HG03097 (cell line): ENCODE data around the gene TUFM.
A peak's percentile ranks its signal among the peaks of the same experiment; 100 is the strongest.
"Not testable (repeated sequence)": the region's sequence is repeated elsewhere in the genome, so short reads cannot be mapped to it uniquely, and the experiment has no call there.

Experiments
- ATAC-seq: cut with Tn5 transposase; IDR thresholded peaks from one replicate; pipeline ENCODE4 v1.9.1; 2021; ENCODE audit not compliant: unreplicated experiment, low FRiP score

The TUFM gene

GRCh38 chr16:28846080-28846932 is at the start of gene TUFM:
Gene TUFM, minus strand, starts transcription at chr16:28846348. Its CDS starts 79 bp downstream, at chr16:28846269.
- ATAC-seq: peak; percentile 87

DNA sequence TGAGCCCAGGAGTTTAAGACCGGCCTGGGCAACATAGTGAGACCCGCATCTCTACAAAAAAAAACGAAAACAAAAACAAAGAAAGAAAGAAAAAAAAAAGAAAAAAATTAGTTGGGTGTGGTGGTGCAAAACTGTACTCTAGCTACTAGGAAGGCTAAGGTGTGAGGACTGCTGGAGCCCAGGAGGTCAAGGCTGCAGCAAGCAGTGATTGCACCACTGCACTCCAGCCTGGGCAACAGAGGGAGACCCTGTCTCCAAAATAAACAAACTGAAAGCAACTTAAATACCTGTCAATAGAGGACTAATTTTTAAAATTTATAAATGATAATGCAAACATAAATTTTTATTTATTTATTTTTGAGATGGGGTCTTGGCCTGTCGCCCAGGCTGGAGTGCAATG is 49.5 kb upstream of the TUFM start:
- no peak for ATAC-seq

- no peak for ATAC-seq
Observed at GRCh38 chr16:28893291-28893690, 47.1 kb upstream of the TUFM start.

- no peak for ATAC-seq
Observed at GRCh38 chr16:28891964-28892890, 46.1 kb upstream of the TUFM start.

DNA sequence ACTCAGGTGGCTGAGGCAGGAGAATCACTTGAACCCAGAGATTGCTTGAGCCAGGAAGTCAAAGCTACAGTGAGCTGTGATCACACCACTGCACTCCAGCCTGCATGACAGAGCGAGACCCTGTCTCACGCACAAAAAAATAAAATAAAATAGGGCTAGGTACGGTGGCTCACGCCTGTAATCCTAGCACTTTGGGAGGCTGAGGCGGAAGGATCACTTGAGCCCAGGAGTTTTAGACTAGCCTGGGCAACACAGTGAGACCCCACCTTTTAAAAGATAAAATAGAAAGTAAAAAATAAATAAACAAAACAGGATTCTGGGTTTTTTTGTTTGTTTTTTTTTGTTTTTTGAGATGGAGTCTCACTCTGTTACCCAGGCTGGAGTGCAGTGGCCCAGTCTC is 44.2 kb upstream of the TUFM start:
- not testable (repeated sequence) for ATAC-seq

DNA sequence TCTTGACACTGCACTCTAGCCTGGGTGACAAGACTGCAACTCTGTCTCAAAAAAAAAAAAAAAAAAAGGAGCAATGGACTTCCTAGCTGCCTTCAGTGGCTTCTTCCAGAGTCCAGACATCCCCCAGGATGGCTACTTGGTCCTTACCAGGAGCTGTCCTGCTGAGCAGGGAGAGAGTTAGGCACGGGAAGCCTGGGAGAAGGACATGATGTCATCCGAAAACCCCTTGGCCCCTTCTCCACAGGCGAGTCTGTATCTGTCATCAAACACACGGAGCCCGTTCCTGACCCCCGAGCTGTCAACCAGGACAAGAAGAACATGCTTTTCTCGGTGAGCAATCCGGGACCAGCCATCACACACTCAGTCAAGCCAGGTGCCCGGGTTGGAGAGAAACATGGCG is 40.8 kb upstream of the TUFM start:
- no peak for ATAC-seq

GRCh38 chr16:28884045-28884444 is 37.9 kb upstream of the TUFM start:
- ATAC-seq: no peak

DNA sequence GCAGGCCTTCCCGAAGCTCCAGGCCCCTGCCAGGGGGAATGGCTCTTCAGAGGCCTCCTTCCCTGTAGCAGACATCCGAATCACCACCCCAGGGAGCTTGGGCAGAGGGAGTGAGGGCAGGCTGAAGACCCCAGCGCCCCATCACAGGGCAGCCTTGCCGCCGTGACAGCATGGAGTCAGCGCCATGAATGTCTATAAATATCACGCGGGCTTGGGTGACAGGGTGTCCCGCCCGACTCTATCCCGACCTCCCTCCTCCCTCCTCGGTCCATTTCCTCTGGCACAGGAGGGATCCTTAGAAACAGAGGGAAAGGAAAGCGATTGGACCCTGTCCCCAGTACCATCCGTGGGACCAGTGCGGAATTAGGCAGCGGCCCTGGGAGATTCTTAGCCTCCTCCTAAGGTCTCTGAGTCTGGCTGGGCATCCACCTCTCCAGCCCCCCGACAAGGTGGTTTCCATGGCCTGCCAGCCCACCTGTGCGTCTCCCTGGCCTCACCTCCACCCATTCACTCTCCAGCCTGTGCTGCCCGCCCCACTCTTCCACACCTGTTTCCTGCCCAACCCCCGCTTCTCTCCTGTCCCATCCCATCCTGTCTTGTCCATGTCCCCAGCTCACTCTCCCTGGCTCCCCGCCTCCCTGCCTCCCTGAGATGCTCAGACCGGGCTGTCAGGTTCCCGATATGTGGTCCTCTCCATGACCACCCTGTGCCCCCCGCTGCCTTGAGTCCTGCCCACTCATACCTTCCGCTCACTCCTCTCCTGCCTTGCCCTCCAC is 37.3 kb upstream of the TUFM start:
- no peak for ATAC-seq

DNA sequence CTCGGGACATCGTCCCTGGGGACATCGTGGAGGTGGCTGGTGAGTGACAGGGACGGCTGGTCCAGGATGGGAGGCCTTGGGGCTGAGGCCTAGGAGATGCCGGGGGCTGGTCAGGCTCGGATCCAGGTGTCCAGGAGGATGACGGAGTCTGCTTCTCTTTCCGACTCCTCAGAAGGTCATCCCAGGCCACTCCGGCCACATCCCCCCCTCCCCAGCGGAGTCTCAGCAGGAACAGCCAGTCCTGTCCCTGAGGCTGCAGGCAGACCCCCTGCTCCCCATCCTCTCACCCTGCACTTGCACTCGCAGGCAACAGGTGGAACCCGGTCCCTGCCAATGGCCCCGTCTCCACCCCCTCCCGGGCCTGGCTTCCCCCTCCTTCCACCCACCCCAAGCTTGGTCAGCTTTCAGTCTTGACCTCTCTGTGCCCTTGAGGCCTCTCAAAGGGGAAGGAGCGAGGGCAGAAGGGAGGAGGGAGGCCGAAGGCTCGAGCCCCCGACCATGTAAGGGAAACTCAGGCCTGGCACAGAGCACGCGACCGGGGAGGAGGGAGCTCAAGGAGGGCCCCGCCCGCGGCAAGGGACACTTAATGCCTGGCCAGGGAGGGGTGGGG is 36.5 kb upstream of the TUFM start:
- ATAC-seq: no peak

- not testable (repeated sequence) for ATAC-seq
Observed at GRCh38 chr16:28881565-28881964, 35.4 kb upstream of the TUFM start.

DNA sequence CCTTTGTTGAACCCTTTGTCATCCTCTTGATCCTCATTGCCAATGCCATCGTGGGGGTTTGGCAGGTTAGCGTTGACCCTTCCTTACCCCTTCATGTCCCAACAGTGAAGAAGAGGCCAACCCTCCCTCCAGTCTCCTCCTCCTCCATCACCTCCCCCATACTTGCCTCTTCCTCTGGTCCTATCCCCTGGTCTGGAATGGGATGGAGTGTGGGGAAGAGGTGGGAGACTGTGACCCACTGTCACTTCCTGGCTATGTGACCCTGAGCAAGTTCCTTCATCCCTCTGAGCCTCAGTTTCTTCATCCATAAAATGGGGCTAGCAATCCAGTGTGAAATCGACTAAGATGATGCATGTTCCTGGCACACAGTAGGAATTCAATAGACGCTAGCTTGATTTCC is 34.8 kb upstream of the TUFM start:
- ATAC-seq: no peak

DNA sequence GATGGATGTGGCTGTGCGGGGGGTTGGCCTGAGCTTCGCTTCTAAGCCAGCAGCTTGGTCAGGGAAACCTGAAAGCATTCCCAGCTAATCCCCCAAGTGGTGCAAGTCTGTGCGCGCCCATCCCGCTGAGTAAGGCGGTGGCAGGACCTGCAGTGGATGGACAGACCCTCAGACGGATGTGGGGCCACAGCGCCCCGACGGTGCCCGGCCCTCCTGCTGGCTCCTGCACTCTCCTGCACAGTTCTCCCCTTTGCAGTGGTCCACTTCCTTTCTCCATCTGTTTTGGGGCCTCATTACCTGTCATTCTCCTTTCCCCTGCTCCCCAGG is 34.4 kb upstream of the TUFM start:
- ATAC-seq: no peak

DNA sequence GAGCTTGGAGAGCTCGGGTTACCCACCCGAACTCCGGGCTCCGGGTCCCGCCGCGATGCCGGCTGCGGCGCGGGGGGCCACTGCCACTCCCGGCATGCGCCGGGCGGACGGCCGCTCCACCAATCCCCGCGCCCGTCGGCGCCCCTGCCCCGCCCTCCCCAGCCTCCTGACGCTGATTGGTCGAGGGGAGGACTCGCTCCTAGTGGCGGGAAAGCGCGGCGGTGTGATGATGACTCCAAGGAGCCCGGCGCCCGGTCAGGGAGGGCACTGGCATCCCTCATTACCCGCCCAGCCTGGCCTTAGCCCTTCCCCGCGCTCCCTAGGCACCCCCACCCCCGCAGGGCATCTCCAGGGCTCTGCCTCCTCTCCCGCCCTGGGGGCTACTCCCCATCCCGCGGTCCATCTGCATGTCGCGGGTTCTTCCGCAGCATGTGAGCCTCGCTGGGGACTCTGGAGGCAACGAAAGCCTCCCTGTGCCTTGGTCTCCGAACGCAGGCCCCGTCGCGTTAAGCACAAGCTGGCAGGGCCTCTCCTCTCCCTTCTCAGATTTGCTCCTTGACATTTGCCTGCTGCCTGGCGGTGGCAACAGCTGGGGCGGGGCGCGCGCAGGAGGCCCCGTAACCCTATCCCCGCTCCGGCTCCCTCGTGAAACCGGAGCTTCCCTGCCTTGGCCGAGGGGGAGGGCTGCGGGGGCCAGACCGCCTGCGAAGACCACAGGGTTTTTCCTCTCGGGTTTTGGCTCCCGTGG is 33.9 kb upstream of the TUFM start:
- ATAC-seq: peak; percentile 62

DNA sequence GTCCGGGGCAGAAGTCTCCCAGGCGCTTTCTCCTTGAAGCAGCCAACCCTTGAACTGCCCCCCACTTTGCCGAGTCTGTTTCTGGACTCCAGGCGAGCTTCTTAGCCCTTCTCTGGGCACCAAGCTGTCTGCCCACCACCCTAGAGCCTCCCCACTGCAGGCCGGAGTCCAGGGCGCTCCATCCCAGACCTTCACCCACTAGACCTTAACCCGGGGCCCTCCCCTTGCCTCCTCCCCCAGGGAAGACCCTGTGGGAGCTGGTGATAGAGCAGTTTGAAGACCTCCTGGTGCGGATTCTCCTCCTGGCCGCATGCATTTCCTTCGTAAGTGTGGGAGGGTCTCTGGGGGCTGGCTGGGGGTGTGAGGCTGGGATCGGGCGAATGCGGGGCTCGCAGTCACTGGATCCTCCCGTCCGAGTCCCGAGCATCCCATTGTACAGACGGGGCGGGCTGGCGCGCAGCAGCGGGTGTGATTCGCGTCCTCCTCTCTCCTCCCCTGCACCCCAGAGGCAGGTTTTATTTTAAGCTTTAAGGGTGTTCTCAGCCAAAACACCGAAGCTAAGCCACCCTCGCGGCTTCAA is 33.2 kb upstream of the TUFM start:
- no peak for ATAC-seq

DNA sequence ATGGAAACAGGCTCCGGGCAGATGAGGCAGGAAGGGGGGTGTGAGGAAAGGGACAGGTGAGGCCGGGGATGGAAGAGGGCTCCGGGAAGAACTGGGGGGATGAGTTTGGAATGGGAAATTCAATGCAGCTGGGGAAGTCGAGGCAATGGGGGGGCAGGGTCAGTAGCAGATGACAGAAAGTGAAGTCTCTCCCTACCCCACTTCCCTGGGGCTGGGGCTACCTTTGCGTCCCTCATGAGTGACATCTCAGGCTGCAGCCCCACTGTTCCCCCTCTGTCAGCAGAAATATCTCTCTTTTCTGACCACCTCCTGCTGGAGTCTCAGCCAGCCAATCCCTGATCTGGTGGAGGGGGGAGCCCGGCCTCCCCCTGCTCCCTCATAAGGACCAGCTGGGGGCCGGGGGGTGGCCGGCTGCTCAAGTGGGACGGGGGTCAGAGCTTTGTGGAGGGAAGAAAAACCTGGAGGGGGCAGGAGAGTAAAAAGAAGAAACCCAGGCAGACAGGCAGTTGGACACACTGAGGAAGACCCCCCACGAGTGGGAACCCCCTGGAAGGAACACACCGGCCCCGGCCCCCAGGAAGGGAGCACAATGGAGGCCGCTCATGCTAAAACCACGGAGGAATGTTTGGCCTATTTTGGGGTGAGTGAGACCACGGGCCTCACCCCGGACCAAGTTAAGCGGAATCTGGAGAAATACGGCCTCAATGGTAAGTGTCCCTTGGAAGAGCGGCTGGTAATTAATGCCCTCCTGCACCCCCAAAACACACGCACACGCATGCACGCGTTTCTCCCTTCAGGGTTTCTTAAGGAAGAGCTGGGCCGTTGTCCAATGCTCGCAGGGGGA is 32.2 kb upstream of the TUFM start, which contains the start of gene ATP2A1:
ATP2A1 (plus strand) TSS at position 406 of the 844 bp plus-strand sequence; CDS start at position 590, 184 bp downstream.
- ATAC-seq: no peak

DNA sequence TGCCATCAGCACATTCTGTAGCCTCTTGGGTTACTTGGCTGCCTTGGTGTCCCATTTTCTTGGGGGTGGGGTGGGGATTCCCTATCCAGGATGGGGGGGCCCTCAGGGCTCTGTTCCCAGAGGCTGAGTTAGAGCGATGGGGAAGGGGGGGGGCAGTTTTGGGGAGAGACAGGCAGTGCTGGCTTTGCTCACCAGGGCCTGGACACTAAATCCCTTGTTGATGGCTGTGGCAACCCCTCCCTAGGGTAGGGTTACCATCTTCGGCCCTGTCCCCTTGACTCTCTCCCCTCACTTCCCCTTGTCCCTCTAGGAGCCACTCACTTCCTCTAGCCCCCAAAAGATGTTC is 31.5 kb upstream of the TUFM start:
- ATAC-seq: no peak

DNA sequence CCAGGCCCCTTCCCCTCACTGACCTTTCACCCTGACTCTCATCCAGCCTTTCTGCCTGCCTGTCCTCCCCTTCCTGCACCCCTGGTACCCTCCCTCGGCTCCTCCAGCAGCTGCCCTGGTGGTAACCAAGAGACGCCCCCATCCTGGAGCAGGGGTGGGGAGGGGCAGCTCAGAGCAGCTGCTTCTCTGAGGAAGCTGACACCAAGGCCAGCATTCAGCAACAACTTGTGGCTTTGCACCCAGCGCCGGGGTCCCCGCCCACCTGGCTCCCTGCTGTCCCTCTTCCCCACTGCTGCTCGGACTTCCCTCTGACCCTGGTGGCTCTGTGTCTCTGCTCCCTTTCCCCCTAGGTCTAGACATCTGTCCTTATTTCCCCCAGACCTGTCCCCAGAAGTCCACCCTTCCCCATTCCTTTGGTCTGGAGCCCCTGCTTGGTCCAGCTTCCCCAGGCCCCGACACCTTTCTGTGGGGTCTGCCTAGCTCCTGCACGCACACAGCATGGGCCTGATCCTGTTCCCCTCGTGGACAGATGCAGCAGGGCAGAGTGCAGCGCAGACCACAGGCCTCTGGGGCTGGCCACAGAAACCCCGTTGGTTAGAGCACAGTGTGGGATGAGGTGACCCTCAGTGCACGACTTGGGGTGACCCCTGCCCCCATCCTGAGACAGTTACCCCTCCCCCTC is 31.0 kb upstream of the TUFM start:
- ATAC-seq: no peak
